Measurements from ENCODE around the gene JAKMIP1.

The JAKMIP1 gene

GRCh38 chr4:6200011-6200921, at the start of gene JAKMIP1:
Gene JAKMIP1, minus strand, starts transcription at chr4:6200549. Its CDS starts 87,699 bp downstream, at chr4:6112850.
- no peak for DNase-seq

GRCh38 chr4:6248394-6248793, 48.0 kb upstream of the JAKMIP1 start:
- no peak for DNase-seq

- no peak for DNase-seq
Measured at GRCh38 chr4:6246170-6246634, 45.9 kb upstream of the JAKMIP1 start.

GRCh38 chr4:6245246-6246169, 45.2 kb upstream of the JAKMIP1 start:
- DNase-seq, result no peak

DNA sequence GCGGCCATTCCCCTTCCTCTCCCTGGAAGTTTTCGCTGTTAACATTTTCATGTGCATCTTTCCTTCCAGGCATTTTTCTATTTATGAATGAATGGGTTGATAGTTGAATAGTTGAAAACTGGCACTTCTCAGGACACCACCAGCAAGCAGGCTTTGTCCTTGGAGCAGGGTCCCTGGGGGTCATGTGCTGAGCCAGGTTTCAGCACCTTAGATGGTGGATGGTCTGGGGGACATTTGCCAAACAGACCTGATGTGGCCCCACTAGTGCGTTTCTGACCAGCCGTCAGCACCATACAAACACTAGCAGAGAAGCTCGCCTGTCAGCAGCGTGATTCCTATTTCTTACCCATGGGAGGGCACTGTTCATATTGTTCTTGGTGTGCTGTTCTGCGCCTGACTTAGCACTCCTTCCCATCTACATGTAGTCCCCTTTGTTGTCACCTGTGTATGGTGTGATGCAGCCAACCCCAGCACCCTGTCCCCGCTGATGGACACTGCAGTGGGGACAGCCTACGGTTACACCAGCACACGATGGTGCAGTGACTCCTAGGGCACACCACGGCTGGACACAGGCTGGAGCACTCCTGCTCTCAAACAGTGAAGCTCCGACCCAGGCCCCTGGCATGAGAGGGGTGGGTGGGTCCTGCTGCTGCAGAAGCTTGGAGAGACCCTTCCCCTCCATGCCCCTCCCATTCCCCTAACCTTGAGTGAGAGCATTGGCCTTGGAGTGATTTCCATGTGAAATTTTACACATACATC, 42.1 kb upstream of the JAKMIP1 start:
- no peak for DNase-seq

- DNase-seq, result no peak
Measured at GRCh38 chr4:6241062-6241845, 40.9 kb upstream of the JAKMIP1 start.

GRCh38 chr4:6239968-6240367, 39.6 kb upstream of the JAKMIP1 start:
- DNase-seq, result no peak

GRCh38 chr4:6239486-6239885, 39.1 kb upstream of the JAKMIP1 start:
- DNase-seq, result no peak

DNA sequence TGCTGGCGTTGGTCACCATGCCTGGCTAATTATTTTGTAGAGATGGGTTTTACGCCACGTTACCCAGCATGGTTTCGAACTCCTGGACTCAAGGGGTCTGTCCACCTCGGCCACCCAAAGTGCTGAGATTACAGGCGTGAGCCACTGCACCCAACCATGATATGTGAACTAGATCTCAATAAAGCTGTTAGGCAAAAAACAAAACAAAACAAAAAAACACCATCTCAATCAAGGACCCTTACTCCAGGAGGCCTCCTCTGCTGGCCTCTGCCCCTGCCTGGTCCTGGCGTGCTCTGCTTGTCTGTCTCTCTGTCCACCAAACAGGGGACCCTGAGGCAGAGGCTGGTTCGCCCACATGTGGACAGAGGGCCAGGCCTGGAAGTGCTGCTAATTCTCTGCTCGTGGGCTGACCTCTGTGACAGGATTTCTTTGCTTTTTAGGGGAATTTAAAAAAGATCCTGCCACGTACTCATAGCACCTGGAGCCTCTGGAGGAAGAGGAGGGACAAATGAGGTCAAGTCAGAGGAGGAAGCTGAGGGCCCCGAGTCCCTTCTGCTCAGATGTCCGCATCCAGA, 36.6 kb upstream of the JAKMIP1 start:
- no peak for DNase-seq

DNA sequence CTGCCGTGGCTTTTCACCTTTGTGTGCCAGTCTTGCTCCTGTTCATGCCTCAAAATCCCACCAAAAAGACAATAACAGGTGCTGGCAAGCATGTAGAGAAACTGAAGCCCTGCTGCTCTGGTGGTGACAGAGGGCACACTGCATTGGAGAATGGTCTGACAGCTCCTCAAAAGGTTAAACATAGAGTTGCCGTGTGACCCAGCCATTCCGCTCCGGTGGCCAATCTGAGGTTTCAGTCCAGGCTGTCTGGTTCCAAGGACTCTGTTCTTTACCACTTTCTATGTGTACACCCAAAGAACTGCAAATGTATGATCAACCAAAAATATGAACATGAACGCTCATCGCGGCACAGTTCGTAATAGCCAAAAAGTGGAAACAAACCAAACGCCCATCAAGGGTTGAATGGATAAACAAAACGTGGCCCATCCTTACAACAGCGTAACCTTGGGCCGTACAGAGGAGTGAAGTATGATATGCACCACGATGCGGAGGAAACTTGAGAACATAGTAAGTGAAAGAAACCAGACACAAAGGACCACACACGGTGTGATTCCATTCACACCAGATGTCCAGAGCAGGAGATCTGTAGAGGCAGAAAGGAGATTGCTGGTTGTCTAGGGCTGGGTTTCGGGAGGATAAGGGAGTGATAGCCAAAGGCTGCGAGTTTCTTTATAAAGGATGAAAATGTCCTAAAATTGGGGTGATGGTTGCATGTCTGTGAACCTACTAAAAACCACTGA, 35.7 kb upstream of the JAKMIP1 start:
- no peak for DNase-seq

- no peak for DNase-seq
Measured at GRCh38 chr4:6235012-6235411, 34.7 kb upstream of the JAKMIP1 start.

- DNase-seq, result no peak
Measured at GRCh38 chr4:6233929-6234328, 33.6 kb upstream of the JAKMIP1 start.

GRCh38 chr4:6232836-6233785, 32.8 kb upstream of the JAKMIP1 start:
- DNase-seq, result no peak

- DNase-seq, result no peak
Measured at GRCh38 chr4:6231663-6232165, 31.4 kb upstream of the JAKMIP1 start.

DNA sequence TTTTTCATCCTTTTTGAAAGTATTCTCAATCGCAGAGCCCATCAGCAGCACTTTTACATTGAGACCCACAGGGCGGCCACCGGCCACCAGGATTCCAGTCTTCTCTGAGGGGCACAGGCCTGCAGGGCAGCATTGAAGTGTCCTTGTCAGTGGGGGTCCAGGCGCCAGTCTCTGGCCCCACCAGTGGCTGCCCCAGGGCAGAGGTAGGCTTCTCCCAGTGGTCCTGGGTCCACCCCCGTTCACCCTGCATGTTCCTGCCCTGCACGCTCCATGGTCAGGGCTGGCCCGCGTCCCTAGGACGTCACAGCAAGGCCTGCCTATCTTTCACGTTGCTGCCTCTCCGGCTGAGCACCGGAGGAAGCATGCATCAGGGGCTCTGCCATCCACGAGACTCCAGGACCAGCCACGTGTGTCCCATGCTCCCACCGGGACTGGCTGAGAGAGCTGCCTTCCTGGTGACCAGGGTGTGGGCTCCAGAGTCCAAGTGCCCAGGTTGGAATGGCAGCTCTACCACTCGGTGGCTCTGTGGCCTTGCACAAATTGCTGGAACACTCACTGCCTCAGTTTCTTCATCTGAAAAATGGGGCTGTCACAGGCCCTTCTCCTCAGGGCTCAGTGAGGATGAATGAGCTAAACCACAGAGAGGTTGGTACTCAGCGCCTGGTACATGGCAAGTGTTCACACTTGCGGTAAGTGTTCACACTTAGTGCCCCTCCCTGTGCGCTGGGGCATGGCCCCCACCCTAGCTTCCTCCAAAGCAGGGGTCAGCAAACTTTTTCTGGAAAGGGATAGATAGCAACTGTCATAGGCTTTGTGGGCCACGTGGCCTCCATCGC, 30.7 kb upstream of the JAKMIP1 start:
- DNase-seq, result no peak

GRCh38 chr4:6230502-6230785, 30.1 kb upstream of the JAKMIP1 start:
- DNase-seq, result no peak

DNA sequence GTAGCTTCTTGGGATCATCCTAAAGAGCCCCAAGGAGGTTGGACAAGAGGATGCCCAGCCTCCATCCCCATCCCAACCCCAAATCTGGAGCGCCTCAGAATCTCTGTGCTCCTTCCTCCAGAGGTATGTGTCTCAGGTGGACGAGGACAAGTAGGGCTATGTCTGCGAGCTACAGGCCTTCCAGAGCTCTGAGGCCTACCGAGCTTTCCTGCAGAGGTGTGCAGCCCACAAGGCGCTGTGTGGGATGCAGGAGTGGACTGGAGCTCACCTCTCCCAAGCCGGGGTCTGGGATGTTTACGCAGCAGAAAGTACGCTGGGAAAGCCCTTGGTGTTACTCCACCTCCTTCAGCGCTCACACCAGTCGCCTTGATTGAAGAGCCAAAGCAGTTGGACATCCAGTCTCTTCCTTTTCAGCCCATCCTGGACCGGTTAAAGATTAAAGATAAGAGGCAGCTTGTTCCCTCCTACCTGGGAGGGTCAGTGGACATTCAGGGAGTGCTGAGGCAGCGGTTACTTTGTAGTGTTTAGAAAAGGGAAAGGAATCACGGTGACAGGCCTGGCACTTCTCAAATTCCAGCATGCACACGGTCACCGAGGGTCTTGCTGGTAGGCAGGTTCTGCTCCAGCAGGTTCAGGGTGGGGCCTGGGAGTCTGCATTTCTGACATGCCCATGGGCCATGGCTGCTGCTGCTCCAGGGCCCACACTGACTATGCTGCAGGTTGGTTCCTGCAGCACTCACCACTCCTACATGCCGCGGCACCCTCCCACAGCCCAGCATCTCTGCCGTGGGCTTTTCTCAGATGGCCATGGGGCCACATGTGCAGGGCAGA, 29.5 kb upstream of the JAKMIP1 start:
- no peak for DNase-seq

GRCh38 chr4:6229095-6229494, 28.7 kb upstream of the JAKMIP1 start:
- DNase-seq, result no peak

Data from Kasumi-1 (cell line).